Activated B cell treated with CpG ODN at 0.5 μM for 24 hours (primary cell): ENCODE results near the gene COL13A1. TPM values are rescaled to one million over a fixed set of nuclear protein-coding genes. Genes with fewer than 3 reads are reported as not detected.

Experiments used
- ATAC-seq: fragments of 200-7000 bp; cut with Tn5 transposase; one replicate; pipeline ENCODE4 v1.10.0; 2021; ENCODE audit warnings: low read depth, mild to moderate bottlenecking, moderate library complexity
- CTCF ChIA-PET: fragments of 350-600 bp; sonication (Branson Sonifier 250); formaldehyde crosslinking; loops from one replicate; lab custom pipeline; 2021; ENCODE audit warnings: antibody characterized with exemption; lab: Charles Lee
- POLR2A ChIA-PET: fragments of 350-600 bp; sonication (Branson Sonifier 250); formaldehyde crosslinking; loops from one replicate; lab custom pipeline; 2021; ENCODE audit warnings: antibody characterized with exemption; lab: Charles Lee
- DNase-seq: peaks from one replicate; pipeline ENCODE4 v3.0.0; 2022
- H3K27ac Mint-ChIP-seq: one replicate; pipeline ENCODE4 v1.8.0; 2020; ENCODE audit warnings: mixed read lengths
- H3K27me3 Mint-ChIP-seq: one replicate; pipeline ENCODE4 v1.8.0; 2021; ENCODE audit warnings: mixed read lengths
- H3K36me3 Mint-ChIP-seq: one replicate; pipeline ENCODE4 v1.8.0; 2021; ENCODE audit warnings: low read depth, mixed read lengths
- H3K4me1 Mint-ChIP-seq: one replicate; pipeline ENCODE4 v1.8.0; 2021; ENCODE audit warnings: mixed read lengths
- H3K4me3 Mint-ChIP-seq: one replicate; pipeline ENCODE4 v1.8.0; 2020; ENCODE audit warnings: mild to moderate bottlenecking, mixed read lengths
- H3K9me3 Mint-ChIP-seq: one replicate; pipeline ENCODE4 v1.8.0; 2020; ENCODE audit warnings: mixed read lengths
- CTCF ChIP-seq: fragments of 200-600 bp; IDR thresholded peaks from one replicate; pipeline ENCODE4 v1.8.0; 2022; ENCODE audit warnings: antibody characterized with exemption, mild to moderate bottlenecking
- intact Hi-C: fragments of 100-400 bp; cut with micrococcal nuclease; formaldehyde crosslinking; loops from one replicate; pipeline ENCODE4 v1.15.1; 2024
- total RNA-seq: library from RNA; stranded (reverse); gene quantifications from 2 replicates; pipeline ENCODE4 v1.2.3, GENCODE V29; 2022

Gene COL13A1
- total RNA-seq, 1 donor from 2014 or later = not detected

- no peak for ATAC-seq
- no peaks in the 10 kb centered on the region for H3K36me3 Mint-ChIP-seq
- TF ChIP-seq CTCF = no peak
- CTCF ChIA-PET = no interaction called here
- intact Hi-C loops = no loop called here
- H3K27ac Mint-ChIP-seq = no peak overlapping the region
- peaks cover 4% of the 10 kb centered on the region for H3K27me3 Mint-ChIP-seq
- POLR2A ChIA-PET = no interaction called here
- H3K4me1 Mint-ChIP-seq = no peaks in the 10 kb centered on the region
- no peak for DNase-seq
- H3K9me3 Mint-ChIP-seq = no peaks in the 10 kb centered on the region
- H3K4me3 Mint-ChIP-seq = no peak overlapping the region
Observed at GRCh38 chr10:69890065-69890847, 88.5 kb downstream of the COL13A1 start.

- H3K4me3 Mint-ChIP-seq = no peak overlapping the region
- POLR2A ChIA-PET = no interaction called here
- no peak for ATAC-seq
- no peak for DNase-seq
- H3K36me3 Mint-ChIP-seq = no peaks in the 10 kb centered on the region
- intact Hi-C loops = no loop called here
- CTCF ChIA-PET = no interaction called here
- TF ChIP-seq CTCF = no peak
- H3K9me3 Mint-ChIP-seq = no peaks in the 10 kb centered on the region
- no peaks in the 10 kb centered on the region for H3K4me1 Mint-ChIP-seq
- peaks cover 6% of the 10 kb centered on the region for H3K27me3 Mint-ChIP-seq
- no peak overlapping the region for H3K27ac Mint-ChIP-seq
Observed at GRCh38 chr10:69891057-69891617, 89.4 kb downstream of the COL13A1 start.

GRCh38 chr10:69892406-69892805 is 90.7 kb downstream of the COL13A1 start:
- ATAC-seq (no peak), DNase-seq (no peak)
- Mint-ChIP-seq H3K36me3 (no peaks in the 10 kb centered on the region), H3K4me1 (no peaks in the 10 kb centered on the region), H3K27me3 (peaks cover 6% of the 10 kb centered on the region), H3K9me3 (no peaks in the 10 kb centered on the region), H3K4me3 (no peak overlapping the region), H3K27ac (no peak overlapping the region)
- TF ChIP-seq CTCF = no peak
- intact Hi-C loops = no loop called here
- POLR2A ChIA-PET = no interaction called here
- CTCF ChIA-PET = no interaction called here

GRCh38 chr10:69892816-69893215 is 91.1 kb downstream of the COL13A1 start:
- intact Hi-C loops = no loop called here
- Mint-ChIP-seq H3K27ac (no peak overlapping the region), H3K4me3 (no peak overlapping the region), H3K36me3 (no peaks in the 10 kb centered on the region), H3K27me3 (peaks cover 6% of the 10 kb centered on the region), H3K4me1 (no peaks in the 10 kb centered on the region), H3K9me3 (no peaks in the 10 kb centered on the region)
- POLR2A ChIA-PET = no interaction called here
- TF ChIP-seq CTCF = no peak
- no peak for DNase-seq
- CTCF ChIA-PET = no interaction called here
- ATAC-seq = no peak

- Mint-ChIP-seq H3K36me3 (no peaks in the 10 kb centered on the region), H3K9me3 (no peaks in the 10 kb centered on the region), H3K27me3 (peaks cover 6% of the 10 kb centered on the region), H3K27ac (no peak overlapping the region), H3K4me3 (no peak overlapping the region), H3K4me1 (no peaks in the 10 kb centered on the region)
- TF ChIP-seq CTCF = no peak
- ChIA-PET POLR2A (no interaction called here), CTCF (no interaction called here)
- intact Hi-C loops = no loop called here
- ATAC-seq (no peak), DNase-seq (no peak)
Observed at GRCh38 chr10:69893271-69893900, 91.7 kb downstream of the COL13A1 start.
